Astrocyte of the spinal cord (primary cell): ENCODE data around the gene GRHL1.
A peak's percentile ranks its signal among the peaks of the same experiment; 100 is the strongest.
"Not testable (repeated sequence)": the region's sequence is repeated elsewhere in the genome, so short reads cannot be mapped to it uniquely, and the experiment has no call there.

Experiments used
- DNase-seq: peaks from one replicate; pipeline ENCODE4 v3.0.0; 2011; ENCODE audit warnings: low read depth, low spot score
- H3K4me3 ChIP-seq: 2 replicates; pipeline ENCODE4 v1.5.1; 2011; ENCODE audit warnings: low read depth, mild to moderate bottlenecking, low read length, moderate library complexity
- in situ Hi-C: cut with HindIII; loops from 2 replicates; pipeline ENCODE4 v1.10.0; 2017; ENCODE audit warnings: low sequenced_read_pairs
- TF ChIP-seq, protein P1 (sequence below): IDR thresholded peaks from 2 replicates; pipeline ENCODE4 v1.5.1; 2012; ENCODE audit warnings: low read depth, mild to moderate bottlenecking, low read length, inconsistent platforms

GRHL1 gene

DNA sequence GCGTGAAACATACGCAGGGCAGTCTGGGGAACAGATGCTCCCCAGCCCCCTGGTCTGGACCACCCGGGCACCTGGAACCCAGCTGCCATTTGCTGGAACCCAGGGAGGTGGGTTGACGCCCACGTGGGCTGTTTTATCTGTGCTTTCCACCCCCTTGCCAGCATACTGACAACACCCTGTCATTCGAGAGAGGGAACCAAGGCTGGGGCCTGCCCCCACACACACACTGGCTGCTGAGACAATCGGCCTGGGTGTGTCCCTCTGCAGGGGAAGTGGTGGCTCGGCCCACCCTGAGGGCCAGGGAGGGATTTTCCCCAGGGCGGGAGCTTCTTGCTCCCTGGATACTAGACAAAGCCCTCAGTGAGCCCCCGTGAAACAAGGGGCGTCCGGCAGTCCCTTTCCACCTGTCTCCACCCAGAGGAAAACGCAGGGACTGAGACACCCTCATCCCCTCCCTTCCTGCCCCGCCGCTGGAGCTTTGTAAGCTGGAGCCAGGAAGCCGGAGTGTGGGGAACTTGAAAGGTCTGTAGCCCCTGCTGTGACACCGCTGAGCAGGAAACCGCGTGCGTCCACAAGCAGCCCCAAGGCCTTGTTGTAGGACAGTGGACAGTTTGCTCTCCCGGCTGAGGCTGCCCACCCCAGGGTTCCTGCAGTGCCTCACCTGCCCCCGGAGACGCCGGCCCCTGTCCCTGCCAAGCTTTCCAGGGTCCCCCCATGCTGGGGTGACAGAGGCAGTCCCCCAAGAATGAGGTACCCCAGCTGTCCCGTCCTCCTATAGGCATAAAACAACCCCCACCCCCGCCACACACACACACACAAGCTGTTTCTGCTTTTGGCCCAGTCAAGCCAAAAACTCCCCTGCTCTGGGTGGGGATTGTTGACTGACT, 77.7 kb downstream of the GRHL1 start:
- in situ Hi-C loops = loop anchor here (25.0 kb wide), 1 partner anchor 217 kb away; no protein-coding TSS in a partner anchor
- TF ChIP-seq, protein P1, sequence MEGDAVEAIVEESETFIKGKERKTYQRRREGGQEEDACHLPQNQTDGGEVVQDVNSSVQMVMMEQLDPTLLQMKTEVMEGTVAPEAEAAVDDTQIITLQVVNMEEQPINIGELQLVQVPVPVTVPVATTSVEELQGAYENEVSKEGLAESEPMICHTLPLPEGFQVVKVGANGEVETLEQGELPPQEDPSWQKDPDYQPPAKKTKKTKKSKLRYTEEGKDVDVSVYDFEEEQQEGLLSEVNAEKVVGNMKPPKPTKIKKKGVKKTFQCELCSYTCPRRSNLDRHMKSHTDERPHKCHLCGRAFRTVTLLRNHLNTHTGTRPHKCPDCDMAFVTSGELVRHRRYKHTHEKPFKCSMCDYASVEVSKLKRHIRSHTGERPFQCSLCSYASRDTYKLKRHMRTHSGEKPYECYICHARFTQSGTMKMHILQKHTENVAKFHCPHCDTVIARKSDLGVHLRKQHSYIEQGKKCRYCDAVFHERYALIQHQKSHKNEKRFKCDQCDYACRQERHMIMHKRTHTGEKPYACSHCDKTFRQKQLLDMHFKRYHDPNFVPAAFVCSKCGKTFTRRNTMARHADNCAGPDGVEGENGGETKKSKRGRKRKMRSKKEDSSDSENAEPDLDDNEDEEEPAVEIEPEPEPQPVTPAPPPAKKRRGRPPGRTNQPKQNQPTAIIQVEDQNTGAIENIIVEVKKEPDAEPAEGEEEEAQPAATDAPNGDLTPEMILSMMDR = no peak
- H3K4me3 ChIP-seq = no peak overlapping the region
- DNase-seq = peak; percentile 49

DNA sequence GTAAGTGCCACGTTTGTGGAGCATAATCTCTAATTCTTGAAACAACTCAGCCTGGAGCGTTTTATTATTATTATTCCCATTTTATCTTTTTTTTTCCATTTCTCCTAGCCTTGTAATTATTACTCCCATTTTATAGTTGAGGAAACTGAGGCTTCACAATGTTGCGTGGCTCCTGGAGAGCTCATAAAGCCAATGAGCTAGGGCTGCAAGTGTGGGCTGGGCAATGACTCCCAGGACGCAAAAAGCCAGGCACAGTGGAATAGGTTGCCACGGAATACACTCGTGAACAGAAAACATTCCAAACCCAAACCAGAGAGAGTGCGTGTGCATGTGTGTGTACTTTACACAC, 78.4 kb downstream of the GRHL1 start:
- no peak for DNase-seq
- TF ChIP-seq, protein P1 = no peak
- no peak overlapping the region for H3K4me3 ChIP-seq
- in situ Hi-C loops = loop anchor here (10.0 to 25.0 kb wide), 2 partner anchors 65 to 218 kb away; no protein-coding TSS in a partner anchor

DNA sequence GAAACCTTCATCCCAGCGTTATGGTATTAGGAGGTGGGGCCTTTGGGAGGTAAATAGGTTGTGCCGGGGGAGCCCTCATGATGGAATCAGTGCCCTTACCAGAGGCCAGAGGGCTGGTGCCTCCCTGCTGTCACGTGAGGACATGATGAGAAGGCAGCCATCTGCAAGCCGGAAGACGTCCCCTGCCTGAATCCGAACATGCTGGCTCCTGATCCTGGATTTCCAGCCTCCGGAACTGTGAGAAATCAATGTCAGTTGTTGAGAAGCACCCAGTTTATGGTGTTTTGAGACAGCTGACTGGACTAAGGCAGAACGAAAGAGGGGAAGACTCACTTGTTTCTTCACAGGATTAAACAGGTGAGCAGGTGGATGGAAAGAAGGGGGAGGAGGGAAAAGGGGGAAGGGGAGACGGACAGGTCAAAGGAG, 78.8 kb downstream of the GRHL1 start:
- in situ Hi-C loops = loop anchor here (10.0 to 25.0 kb wide), 2 partner anchors 66 to 218 kb away; no protein-coding TSS in a partner anchor
- TF ChIP-seq, protein P1 = no peak

DNA sequence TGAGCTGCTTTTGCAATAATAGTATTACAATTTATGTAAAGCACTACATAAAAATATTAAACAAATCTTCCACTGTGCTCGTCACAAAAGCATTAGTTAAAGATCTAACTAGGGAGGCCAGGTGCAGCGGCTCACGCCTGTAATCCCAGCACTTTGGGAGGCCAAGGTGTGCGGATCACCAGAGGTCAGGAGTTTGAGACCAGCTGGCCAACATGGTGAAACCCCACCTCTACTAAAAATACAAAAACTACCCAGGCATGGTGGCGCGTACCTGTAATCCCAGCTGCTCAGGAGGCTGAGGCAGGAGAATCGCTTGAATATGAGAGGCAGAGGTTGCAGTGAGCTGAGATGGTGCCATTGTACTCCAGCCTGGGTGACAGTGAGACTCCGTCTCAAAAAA, 79.3 kb downstream of the GRHL1 start:
- H3K4me3 ChIP-seq, DNase-seq: not testable (repeated sequence)
- in situ Hi-C loops = loop anchor here (10.0 to 25.0 kb wide), 2 partner anchors 66 to 218 kb away; no protein-coding TSS in a partner anchor

More for the DNA sequence above, 78.8 kb downstream of the GRHL1 start:
- no peak overlapping the region for H3K4me3 ChIP-seq
- DNase-seq = no peak

DNA sequence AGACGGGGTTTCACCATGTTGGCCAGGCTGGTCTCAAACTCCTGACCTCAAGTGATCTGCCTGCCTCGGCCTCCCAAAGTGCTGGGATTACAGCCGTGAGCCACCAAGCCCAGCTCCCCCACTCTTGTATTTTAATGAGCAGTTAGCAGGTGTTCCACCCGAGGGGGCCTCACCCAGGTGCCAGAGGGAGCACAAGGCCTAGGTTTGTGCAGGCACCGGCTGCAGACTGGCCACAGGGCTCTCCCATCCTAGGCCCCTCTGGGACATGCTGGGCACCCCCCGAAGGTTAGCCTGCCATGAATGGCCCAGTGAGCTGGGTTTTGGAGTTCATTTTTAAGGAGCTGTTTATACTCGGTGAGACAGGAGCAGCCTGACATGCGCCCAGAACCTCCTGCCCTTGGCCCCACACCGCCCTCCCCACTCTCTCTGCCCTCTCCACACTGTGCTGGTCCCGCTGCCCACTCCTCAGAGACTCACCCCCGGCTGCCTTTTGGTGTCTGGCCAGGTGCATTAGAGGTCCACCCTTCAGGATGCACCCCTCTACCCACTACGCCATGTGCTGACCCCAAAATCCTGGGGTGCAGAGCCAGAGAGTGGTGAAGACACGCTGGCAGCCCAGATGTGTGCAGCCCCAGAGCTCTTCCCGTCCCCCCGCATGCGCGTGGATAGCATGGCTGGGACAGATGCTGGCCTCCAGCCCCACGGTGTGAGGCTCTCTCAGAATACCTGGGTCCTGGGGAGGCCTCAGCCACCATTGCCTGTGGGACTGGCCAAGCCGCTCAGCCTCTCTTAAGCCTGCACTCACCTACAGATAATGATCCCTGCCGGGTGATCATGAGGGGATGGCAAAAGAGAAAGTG, 80.6 kb downstream of the GRHL1 start:
- no peak for DNase-seq
- TF ChIP-seq, protein P1 = no peak
- in situ Hi-C loops = loop anchor here (10.0 to 25.0 kb wide), 2 partner anchors 67 to 220 kb away; no protein-coding TSS in a partner anchor
- H3K4me3 ChIP-seq = no peak overlapping the region

DNA sequence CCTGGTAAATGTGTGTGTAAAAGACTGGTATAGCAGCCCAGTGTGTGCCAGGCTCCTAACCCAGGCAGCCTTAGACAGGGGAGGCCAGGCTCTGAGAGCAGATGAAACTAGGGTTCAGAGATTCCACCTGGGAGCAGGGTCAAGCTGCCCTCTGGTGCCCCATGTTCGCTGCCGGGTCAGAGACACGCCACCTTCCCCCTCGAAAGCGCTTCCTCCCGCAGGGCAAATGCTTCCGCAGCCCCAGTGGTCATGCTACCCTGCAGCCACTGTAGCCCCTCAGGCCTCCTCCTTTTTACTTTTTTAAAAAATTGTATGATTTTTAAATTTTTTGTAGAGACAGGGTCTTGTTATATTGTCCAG, 81.2 kb downstream of the GRHL1 start:
- TF ChIP-seq, protein P1 = no peak
- in situ Hi-C loops = loop anchor here (10.0 to 25.0 kb wide), 2 partner anchors 68 to 220 kb away; no protein-coding TSS in a partner anchor

More for the DNA sequence above, 81.2 kb downstream of the GRHL1 start:
- no peak overlapping the region for H3K4me3 ChIP-seq
- DNase-seq = no peak
